Measurements from ENCODE around the gene ARHGDIA.

ARHGDIA gene

DNA sequence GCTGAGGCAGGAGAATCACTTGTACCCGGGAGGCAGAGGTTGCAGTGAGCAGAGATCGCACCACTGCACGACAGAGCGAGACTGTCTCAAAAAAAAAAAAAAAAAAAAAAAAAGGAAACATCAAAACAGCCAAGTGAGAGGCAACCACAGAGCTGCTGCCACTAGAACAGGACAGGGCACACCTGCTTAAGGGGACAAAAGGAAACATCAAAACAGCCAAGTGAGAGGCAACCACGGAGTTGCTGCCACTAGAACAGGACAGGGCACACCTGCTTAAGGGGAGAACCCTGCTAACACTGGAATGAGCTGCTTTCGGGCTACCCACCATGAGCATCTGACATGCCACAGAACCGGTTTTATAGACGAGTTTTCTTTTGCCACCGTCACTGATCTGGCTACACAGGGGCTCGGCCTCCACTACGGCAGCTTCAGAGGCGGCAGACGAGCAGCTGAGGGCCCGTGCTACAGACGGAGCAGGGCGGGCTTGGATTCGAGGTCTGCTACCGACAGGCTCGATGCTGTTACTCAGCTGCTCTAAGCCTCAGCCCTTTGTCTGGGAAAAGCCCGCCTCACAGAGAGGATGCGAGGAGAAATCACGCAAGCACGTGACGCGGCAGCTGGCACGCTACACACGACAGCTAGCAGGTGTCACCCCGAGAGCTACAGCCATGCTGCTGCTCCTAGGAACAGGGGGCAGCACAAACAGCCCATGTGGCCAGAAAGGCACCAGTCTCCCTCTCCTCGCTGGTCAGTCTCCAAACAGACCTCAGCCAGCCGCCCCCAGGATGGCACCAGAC is 12.8 kb downstream of the ARHGDIA start:
- TF ChIP-seq EZH2 (optimal IDR thresholded peaks at IDR 0.05; ENCODE audit: low read depth, low read length): no peak
- no peak for TF ChIP-seq EZH2phosphoT487 (IDR thresholded peaks at IDR 0.05; ENCODE audit: low read length)
- TF ChIP-seq CTCF (IDR thresholded peaks at IDR 0.05; ENCODE audit: low read length): no peak
- Histone ChIP-seq H3K9me2 (replicated peaks; ENCODE audit: insufficient read depth, low read length) (no peaks in the 10 kb centered on the region), H4K20me1 (ENCODE audit: insufficient read depth, low read length) (peaks cover 3% of the 10 kb centered on the region; the same call in 1 of the 2 replicates), H3K27ac (ENCODE audit: low read length) (no peak overlapping the region), H3K36me3 (replicated peaks; ENCODE audit: insufficient read depth, low read length) (peaks cover 19% of the 10 kb centered on the region), H3K4me3 (ENCODE audit: low read length) (peak overlapping the region; percentile 97), H2AFZ (ENCODE audit: low read length) (no peak overlapping the region), H3K9ac (ENCODE audit: low read length) (peak overlapping the region; percentile 99; the same call in 1 of the 2 replicates), H3K79me2 (ENCODE audit: low read length) (peaks cover 89% of the 10 kb centered on the region), H3K4me1 (ENCODE audit: low read length) (peaks cover 14% of the 10 kb centered on the region), H3K9me3 (replicated peaks; ENCODE audit: insufficient read depth, low read length) (no peaks in the 10 kb centered on the region), H3K27me3 (replicated peaks; ENCODE audit: insufficient read depth, low read length) (no peaks in the 10 kb centered on the region), H3F3A (ENCODE audit: insufficient read depth, low read length) (peaks cover 23% of the 10 kb centered on the region; the same call in 1 of the 2 replicates), H3K4me2 (ENCODE audit: low read depth, low read length) (peak overlapping the region; percentile 54)
- peak; percentile 6 for DNase-seq

GRCh38 chr17:81854974-81855774 is 16.0 kb downstream of the ARHGDIA start:
- Histone ChIP-seq H3K27ac (ENCODE audit: low read length) (no peak overlapping the region), H3K9me3 (replicated peaks; ENCODE audit: insufficient read depth, low read length) (no peaks in the 10 kb centered on the region), H3K4me3 (ENCODE audit: low read length) (no peak overlapping the region), H3K9me2 (replicated peaks; ENCODE audit: insufficient read depth, low read length) (no peaks in the 10 kb centered on the region), H2AFZ (ENCODE audit: low read length) (no peak overlapping the region), H3F3A (ENCODE audit: insufficient read depth, low read length) (peaks cover 4% of the 10 kb centered on the region; the same call in 1 of the 2 replicates), H4K20me1 (ENCODE audit: insufficient read depth, low read length) (peaks cover 3% of the 10 kb centered on the region; the same call in 1 of the 2 replicates), H3K9ac (ENCODE audit: low read length) (no peak overlapping the region), H3K36me3 (replicated peaks; ENCODE audit: insufficient read depth, low read length) (peaks cover 22% of the 10 kb centered on the region), H3K27me3 (replicated peaks; ENCODE audit: insufficient read depth, low read length) (no peaks in the 10 kb centered on the region), H3K4me1 (ENCODE audit: low read length) (peaks cover 11% of the 10 kb centered on the region), H3K79me2 (ENCODE audit: low read length) (peaks cover 88% of the 10 kb centered on the region), H3K4me2 (ENCODE audit: low read depth, low read length) (no peak overlapping the region)
- TF ChIP-seq EZH2 (optimal IDR thresholded peaks at IDR 0.05; ENCODE audit: low read depth, low read length): no peak
- TF ChIP-seq CTCF (IDR thresholded peaks at IDR 0.05; ENCODE audit: low read length): no peak
- no peak for TF ChIP-seq EZH2phosphoT487 (IDR thresholded peaks at IDR 0.05; ENCODE audit: low read length)
- peak; percentile 5 for DNase-seq

- Histone ChIP-seq H3K4me1 (ENCODE audit: low read length) (no peaks in the 10 kb centered on the region), H3K9me3 (replicated peaks; ENCODE audit: insufficient read depth, low read length) (no peaks in the 10 kb centered on the region), H3K27me3 (replicated peaks; ENCODE audit: insufficient read depth, low read length) (no peaks in the 10 kb centered on the region), H3K4me2 (ENCODE audit: low read depth, low read length) (no peak overlapping the region), H2AFZ (ENCODE audit: low read length) (no peak overlapping the region), H3K79me2 (ENCODE audit: low read length) (peaks cover 60% of the 10 kb centered on the region), H3K4me3 (ENCODE audit: low read length) (no peak overlapping the region), H3K27ac (ENCODE audit: low read length) (no peak overlapping the region), H4K20me1 (ENCODE audit: insufficient read depth, low read length) (no peaks in the 10 kb centered on the region), H3K9ac (ENCODE audit: low read length) (no peak overlapping the region), H3F3A (ENCODE audit: insufficient read depth, low read length) (peaks cover 6% of the 10 kb centered on the region; the same call in 1 of the 2 replicates), H3K9me2 (replicated peaks; ENCODE audit: insufficient read depth, low read length) (no peaks in the 10 kb centered on the region), H3K36me3 (replicated peaks; ENCODE audit: insufficient read depth, low read length) (peaks cover 21% of the 10 kb centered on the region)
- DNase-seq: peak; percentile 2
- no peak for TF ChIP-seq EZH2phosphoT487 (IDR thresholded peaks at IDR 0.05; ENCODE audit: low read length)
- no peak for TF ChIP-seq CTCF (IDR thresholded peaks at IDR 0.05; ENCODE audit: low read length)
- no peak for TF ChIP-seq EZH2 (optimal IDR thresholded peaks at IDR 0.05; ENCODE audit: low read depth, low read length)
These were observed 18.9 kb downstream of the ARHGDIA start for GRCh38 chr17:81852237-81852636.

Measured in MM.1S (cell line).